Measurements from ENCODE around the gene SYNE1. TPM values are rescaled to one million over a fixed set of nuclear protein-coding genes. Genes with fewer than 3 reads are reported as not detected.

Gene SYNE1
- total and polyA plus RNA-seq, 2 of the 8 experiments (the other 6 are each of a cell fraction or from before 2014, with no cell fraction given) = 2.8 to 5.5 TPM

- TF ChIP-seq CHD2 (IDR thresholded peaks at IDR 0.05; ENCODE audit: low read length) = no peak
These were observed 33.3 kb downstream of the SYNE1 start (continued) for GRCh38 chr6:152603911-152604310.

Measured in H1 (cell line).